ENCODE measurements around the gene RNF225.

DNA sequence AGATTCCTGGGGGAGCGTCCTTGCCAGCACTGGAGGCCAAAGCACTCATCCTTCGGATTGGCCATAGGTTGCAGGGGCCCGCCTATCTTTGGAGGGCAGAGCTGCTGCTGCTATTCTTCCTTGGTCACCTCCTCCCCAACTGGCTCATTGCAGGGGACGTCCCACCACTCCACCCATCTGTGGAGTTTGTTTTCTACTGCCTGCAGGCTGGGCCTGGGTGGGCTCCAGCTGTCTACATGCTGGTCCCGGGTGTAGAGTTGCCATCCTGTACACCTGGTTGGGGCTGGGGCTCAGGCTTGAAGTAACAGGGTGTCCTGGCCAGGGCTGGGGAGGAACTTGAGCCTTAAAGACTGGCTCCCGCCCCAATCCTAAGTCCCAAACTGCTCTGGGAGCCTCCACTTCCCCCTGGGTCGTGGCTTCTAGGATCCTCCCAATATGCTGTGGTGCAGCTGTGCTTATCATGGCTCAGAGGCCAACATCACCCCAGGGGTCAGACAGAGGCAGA lies 2.1 kb downstream of the RNF225 start:
- TF ChIP-seq POLR2A (IDR thresholded peaks at IDR 0.05; ENCODE audit: low read depth, low read length) (no peak), TAF1 (IDR thresholded peaks at IDR 0.05; ENCODE audit: low read depth, low read length) (no peak), POLR2AphosphoS5 (IDR thresholded peaks at IDR 0.05; ENCODE audit: low read depth, low read length) (no peak), PAX5 (IDR thresholded peaks at IDR 0.05; ENCODE audit: insufficient read depth, low read length, severe bottlenecking) (no peak)
